Smooth muscle cell (in vitro differentiated cells): ENCODE results near the gene CHST4. TPM values are rescaled to one million over a fixed set of nuclear protein-coding genes. Genes with fewer than 3 reads are reported as not detected.

Experiments
- DNase-seq: peaks from one replicate; lab custom pipeline; 2025; ENCODE audit not compliant: unreplicated experiment; lab: John Stamatoyannopoulos, UW
- H2AFZ ChIP-seq: fragments of 200-600 bp; sonication (generic); 2 replicates; pipeline ENCODE4 v1.6.0; 2016; ENCODE audit warnings: antibody characterized with exemption, low read depth, mild to moderate bottlenecking
- H3F3A ChIP-seq: fragments of 200-600 bp; sonication (generic); 2 replicates; pipeline ENCODE4 v1.6.0; 2017; ENCODE audit warnings: antibody characterized with exemption, low read depth
- H3K27ac ChIP-seq: fragments of 200-600 bp; sonication (generic); 2 replicates; pipeline ENCODE4 v1.5.1; 2016; ENCODE audit warnings: low read depth, mild to moderate bottlenecking
- H3K27me3 ChIP-seq: fragments of 200-600 bp; sonication (generic); 2 replicates; pipeline ENCODE4 v1.6.1; 2016; ENCODE audit warnings: low read depth, mild to moderate bottlenecking
- H3K36me3 ChIP-seq: fragments of 200-600 bp; sonication (generic); 2 replicates; pipeline ENCODE4 v1.5.1; 2016; ENCODE audit warnings: low read depth
- H3K4me1 ChIP-seq: fragments of 200-600 bp; sonication (generic); 2 replicates; pipeline ENCODE4 v1.5.1; 2016; ENCODE audit warnings: low read depth
- H3K4me2 ChIP-seq: fragments of 200-600 bp; sonication (generic); 2 replicates; pipeline ENCODE4 v1.6.0; 2016; ENCODE audit warnings: mild to moderate bottlenecking
- H3K4me3 ChIP-seq: fragments of 200-600 bp; sonication (generic); 2 replicates; pipeline ENCODE4 v1.5.1; 2016; ENCODE audit warnings: mild to moderate bottlenecking
- H3K79me2 ChIP-seq: fragments of 200-600 bp; sonication (generic); 2 replicates; pipeline ENCODE4 v1.6.0; 2016; ENCODE audit warnings: low read depth, mild to moderate bottlenecking
- H3K9ac ChIP-seq: fragments of 200-600 bp; sonication (generic); 2 replicates; pipeline ENCODE4 v1.6.0; 2016; ENCODE audit warnings: low read depth
- H3K9me3 ChIP-seq: fragments of 200-600 bp; sonication (generic); replicated peaks from 2 replicates; pipeline ENCODE4 v1.5.1; 2016; ENCODE audit warnings: low read depth
- H4K20me1 ChIP-seq: fragments of 200-600 bp; sonication (generic); 2 replicates; pipeline ENCODE4 v1.6.0; 2016; ENCODE audit warnings: low read depth
- WGBS: methylation state at CpG from one replicate; pipeline ENCODE4 v1.1.7; 2016; ENCODE audit warnings: low lambda C conversion rate; 5-methylcytosine and 5-hydroxymethylcytosine counted together
- polyA plus RNA-seq: library from polyadenylated mRNA; unstranded; fragments of >200 nt; fragmentation: Nextera tagmentation; extraction: Ambion mirVana; gene quantifications from 2 replicates; pipeline ENCODE4 v1.2.1, GENCODE V29; 2016
- total RNA-seq: library from RNA; depleted of rRNA; stranded (reverse); fragments of >200 nt; gene quantifications from 2 replicates; pipeline ENCODE4 v1.2.3, GENCODE V29; 2014
- TF ChIP-seq, protein P1 (sequence below): fragments of 200-600 bp; sonication (generic); IDR thresholded peaks from 2 replicates; pipeline ENCODE4 v1.5.1; 2017; ENCODE audit warnings: borderline replicate concordance, mild to moderate bottlenecking, antibody characterized with exemption; ENCODE audit not compliant: insufficient read depth, poor library complexity, severe bottlenecking

Gene CHST4
- total and polyA plus RNA-seq, 2 experiments from 2014 or later, result not detected

GRCh38 chr16:71552698-71553503 lies 26.7 kb downstream of the CHST4 start:
- H3K4me2 ChIP-seq, result no peak overlapping the region

DNA sequence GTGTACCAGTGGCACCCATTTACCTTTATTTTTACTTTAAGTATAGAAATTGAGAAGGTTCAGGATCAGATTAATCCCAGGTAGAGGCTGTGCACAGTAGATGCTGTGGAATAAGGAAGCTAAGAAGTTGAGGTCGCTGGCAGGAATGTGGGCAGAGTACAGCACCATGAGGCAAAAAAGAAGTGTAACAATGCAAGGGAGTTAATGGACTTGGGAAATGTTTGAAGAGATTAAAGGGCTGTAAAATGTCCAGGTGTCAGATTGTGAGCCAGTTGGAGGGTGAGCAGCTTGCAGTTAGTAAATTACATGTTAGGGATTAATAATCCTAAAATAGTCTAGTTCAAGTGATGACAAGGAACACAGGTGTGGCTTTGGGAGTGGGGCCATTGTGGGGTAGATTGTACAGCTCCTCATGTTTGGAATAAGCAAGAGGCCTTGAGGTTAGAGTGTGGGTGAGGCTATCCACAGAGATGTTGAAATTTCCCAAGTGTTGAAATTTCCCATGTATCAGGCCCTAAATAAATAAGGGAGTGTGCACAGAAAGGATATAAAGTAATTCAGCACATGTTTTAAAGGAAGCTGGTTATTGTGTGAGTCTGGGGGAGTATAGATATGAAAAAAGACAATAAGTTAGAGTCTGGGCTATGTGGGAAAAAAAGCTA lies 29.1 kb downstream of the CHST4 start:
- Histone ChIP-seq H3K4me2 (no peak overlapping the region), H3K27me3 (peaks cover 18% of the 10 kb centered on the region), H2AFZ (no peak overlapping the region), H3K27ac (no peak overlapping the region), H4K20me1 (no peaks in the 10 kb centered on the region), H3K4me3 (no peak overlapping the region), H3K79me2 (no peaks in the 10 kb centered on the region), H3F3A (no peaks in the 10 kb centered on the region), H3K4me1 (no peaks in the 10 kb centered on the region), H3K36me3 (no peaks in the 10 kb centered on the region), H3K9me3 (no peaks in the 10 kb centered on the region), H3K9ac (no peak overlapping the region)
- WGBS, result 72% methylated on average over 1 of the region's 1 CpG
- TF ChIP-seq, protein P1, sequence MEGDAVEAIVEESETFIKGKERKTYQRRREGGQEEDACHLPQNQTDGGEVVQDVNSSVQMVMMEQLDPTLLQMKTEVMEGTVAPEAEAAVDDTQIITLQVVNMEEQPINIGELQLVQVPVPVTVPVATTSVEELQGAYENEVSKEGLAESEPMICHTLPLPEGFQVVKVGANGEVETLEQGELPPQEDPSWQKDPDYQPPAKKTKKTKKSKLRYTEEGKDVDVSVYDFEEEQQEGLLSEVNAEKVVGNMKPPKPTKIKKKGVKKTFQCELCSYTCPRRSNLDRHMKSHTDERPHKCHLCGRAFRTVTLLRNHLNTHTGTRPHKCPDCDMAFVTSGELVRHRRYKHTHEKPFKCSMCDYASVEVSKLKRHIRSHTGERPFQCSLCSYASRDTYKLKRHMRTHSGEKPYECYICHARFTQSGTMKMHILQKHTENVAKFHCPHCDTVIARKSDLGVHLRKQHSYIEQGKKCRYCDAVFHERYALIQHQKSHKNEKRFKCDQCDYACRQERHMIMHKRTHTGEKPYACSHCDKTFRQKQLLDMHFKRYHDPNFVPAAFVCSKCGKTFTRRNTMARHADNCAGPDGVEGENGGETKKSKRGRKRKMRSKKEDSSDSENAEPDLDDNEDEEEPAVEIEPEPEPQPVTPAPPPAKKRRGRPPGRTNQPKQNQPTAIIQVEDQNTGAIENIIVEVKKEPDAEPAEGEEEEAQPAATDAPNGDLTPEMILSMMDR, result no peak
- DNase-seq, result no peak

More at GRCh38 chr16:71552698-71553503, 26.7 kb downstream of the CHST4 start:
- WGBS, result 36% methylated on average over 6 of the region's 6 CpGs
- Histone ChIP-seq H3K4me1 (no peaks in the 10 kb centered on the region), H2AFZ (no peak overlapping the region), H3K9me3 (no peaks in the 10 kb centered on the region), H3K27ac (no peak overlapping the region), H3F3A (no peaks in the 10 kb centered on the region), H3K27me3 (peaks cover 30% of the 10 kb centered on the region), H4K20me1 (no peaks in the 10 kb centered on the region), H3K4me3 (no peak overlapping the region), H3K79me2 (no peaks in the 10 kb centered on the region), H3K36me3 (no peaks in the 10 kb centered on the region), H3K9ac (no peak overlapping the region)
- DNase-seq, result no peak
- TF ChIP-seq, protein P1, result no peak

DNA sequence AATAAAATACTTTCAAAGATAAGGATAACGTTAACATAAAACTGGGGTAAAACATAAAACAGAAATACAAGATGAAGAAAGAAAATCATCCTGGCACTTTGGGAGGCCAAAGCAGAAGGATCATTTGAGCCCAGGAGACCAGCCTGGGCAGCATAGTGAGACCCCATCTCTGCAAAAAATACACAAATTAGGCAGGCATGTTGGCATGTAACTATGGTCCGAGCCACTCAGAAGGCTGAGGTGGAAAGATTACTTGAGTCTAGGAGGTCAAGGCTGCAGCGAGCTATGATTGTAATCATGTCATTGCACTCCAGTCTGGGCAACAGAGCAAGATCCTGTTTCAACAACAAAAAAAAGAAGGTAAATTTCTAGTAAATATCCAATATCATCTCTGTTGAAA lies 31.1 kb downstream of the CHST4 start:
- Histone ChIP-seq H3K27ac (no peak overlapping the region), H3K4me2 (no peak overlapping the region), H3K4me3 (no peak overlapping the region), H3K9ac (no peak overlapping the region), H3K27me3 (peaks cover 3% of the 10 kb centered on the region), H3K79me2 (no peaks in the 10 kb centered on the region), H3K36me3 (no peaks in the 10 kb centered on the region), H3K9me3 (no peaks in the 10 kb centered on the region), H3K4me1 (no peaks in the 10 kb centered on the region), H4K20me1 (no peaks in the 10 kb centered on the region), H3F3A (no peaks in the 10 kb centered on the region), H2AFZ (no peak overlapping the region)
- TF ChIP-seq, protein P1, result no peak
- WGBS, result 91% methylated on average over 3 of the region's 3 CpGs
- no peak for DNase-seq
